SKM-1 (cell line): Measurements from ENCODE around the gene KLHDC10.
"Not testable (repeated sequence)": the region's sequence is repeated elsewhere in the genome, so short reads cannot be mapped to it uniquely, and the experiment has no call there.

Experiments used
- DNase-seq: peaks from one replicate; lab custom pipeline; 2025; ENCODE audit not compliant: unreplicated experiment; lab: John Stamatoyannopoulos, UW

The KLHDC10 gene

DNA sequence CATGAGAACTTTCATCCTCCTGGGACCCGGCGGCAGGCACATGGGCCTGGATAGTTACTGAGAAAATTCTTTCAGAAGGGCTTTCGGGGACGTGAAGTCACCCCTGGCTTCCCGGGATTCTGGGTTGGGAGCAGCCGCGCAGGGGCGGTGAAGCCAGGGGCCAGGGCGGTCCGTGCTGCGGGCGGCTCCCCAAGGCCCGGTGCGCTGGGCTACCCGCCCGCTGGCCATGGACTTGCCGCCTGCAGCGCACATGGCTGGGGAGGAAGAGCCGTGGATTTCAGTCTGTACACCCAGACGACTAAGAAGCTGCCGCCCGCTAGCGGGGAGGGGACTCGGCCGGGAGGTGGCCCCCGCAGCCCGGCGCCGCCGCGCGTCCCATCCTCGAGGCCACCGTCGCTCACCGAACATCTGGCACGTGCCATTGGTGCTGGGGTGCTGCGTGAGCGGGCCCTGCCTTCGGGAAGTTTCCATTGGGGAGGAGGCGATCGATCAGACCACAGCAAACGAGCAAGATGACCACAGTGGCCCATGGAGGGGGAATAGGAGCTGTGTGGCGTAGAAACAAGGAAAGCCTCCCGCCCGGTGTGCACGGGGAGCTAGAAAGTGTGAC lies 70.3 kb downstream of the KLHDC10 start:
- no peak for DNase-seq

- no peak for DNase-seq
Observed at GRCh38 chr7:130141161-130141883, 71.0 kb downstream of the KLHDC10 start.

DNA sequence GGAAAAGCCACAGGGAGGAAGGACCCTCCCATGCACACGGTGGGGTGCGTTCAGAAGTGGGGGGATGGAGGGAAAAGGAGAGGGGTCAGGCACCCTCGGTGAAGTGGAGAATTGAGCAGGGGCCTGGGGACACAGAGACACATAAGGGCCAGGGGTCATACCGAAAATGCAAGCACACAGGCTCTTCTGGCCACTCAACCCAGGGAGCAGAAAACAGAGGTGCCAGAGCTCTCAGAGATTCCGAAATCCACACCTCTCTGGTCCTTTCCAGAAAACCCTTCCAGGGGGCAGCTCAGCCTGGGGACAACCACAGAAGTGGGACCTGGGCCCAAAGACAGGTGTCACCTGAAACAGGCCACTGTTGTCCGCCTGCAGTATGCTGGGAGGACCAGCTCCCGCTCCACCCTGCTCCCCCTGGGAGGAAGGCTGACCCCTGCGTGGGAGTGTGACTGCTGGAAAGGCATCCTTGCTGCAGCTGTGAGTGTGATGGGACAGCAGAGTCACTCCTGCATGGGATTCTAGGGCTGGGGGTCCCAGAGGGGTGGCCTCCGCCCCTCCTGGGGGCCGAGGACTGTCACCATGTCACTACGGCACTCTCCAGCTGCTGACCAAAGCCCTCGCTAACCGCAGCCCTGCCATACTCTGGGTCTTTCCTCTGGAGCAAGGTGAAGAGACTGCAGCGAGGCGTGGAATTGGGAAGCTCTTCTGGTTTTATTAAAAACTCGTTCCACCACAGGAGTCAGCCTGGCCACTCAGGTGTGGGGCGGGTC lies 71.7 kb downstream of the KLHDC10 start:
- DNase-seq: no peak

GRCh38 chr7:130142654-130143333 lies 72.5 kb downstream of the KLHDC10 start:
- DNase-seq: no peak

- DNase-seq: no peak
Observed at GRCh38 chr7:130143334-130143732, 73.0 kb downstream of the KLHDC10 start.

DNA sequence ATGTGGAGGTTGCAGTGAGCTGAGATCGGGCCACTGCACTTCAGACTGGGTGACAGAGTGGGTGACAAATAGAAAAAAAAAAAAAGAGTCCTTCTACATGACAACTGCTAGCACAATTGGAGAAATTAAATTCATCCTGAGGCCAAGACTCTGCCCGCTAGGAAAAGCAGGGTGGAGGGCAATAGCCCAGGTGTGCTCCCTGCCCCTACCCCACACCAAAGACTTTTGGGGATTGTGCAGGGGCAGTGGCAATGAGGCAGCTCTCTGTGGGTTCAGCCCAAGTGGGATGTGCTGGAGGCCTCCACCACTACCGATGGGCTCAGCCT lies 73.6 kb downstream of the KLHDC10 start:
- no peak for DNase-seq

GRCh38 chr7:130144312-130145171 lies 74.2 kb downstream of the KLHDC10 start:
- DNase-seq: no peak

DNA sequence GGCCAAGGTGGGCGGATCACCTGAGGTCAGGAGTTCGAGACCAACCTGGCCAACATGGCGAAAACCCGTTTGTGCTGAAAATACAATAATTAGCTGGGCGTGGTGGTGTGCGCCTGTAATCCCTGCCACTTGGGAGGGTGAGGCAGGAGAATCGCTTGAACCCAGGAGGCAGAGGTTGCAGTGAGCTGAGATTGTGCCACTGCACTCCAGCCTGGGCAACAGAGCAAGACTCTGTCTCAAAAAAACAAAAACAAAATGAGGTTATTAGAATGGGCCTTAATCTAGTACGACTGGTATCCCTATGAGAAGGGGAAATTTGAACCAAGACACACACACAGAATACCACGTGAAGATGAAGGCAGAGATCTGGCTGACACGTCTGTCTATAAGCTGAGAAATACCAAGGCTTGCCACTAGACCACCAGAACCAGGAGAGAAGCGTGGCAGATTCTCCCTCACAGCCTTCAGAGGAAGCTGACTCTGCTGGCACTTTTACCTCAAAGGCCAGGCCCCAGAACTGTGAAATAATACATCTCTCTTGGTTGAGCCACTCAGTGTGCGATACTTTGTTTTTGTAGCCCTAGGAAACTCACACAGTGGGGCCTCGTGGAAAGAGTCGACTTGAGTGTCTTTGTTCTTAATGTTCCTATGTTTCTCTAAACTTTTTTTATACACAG lies 75.2 kb downstream of the KLHDC10 start:
- DNase-seq: no peak

GRCh38 chr7:130146142-130146541 lies 75.8 kb downstream of the KLHDC10 start:
- DNase-seq: not testable (repeated sequence)

GRCh38 chr7:130146693-130147405 lies 76.5 kb downstream of the KLHDC10 start:
- DNase-seq: no peak

DNA sequence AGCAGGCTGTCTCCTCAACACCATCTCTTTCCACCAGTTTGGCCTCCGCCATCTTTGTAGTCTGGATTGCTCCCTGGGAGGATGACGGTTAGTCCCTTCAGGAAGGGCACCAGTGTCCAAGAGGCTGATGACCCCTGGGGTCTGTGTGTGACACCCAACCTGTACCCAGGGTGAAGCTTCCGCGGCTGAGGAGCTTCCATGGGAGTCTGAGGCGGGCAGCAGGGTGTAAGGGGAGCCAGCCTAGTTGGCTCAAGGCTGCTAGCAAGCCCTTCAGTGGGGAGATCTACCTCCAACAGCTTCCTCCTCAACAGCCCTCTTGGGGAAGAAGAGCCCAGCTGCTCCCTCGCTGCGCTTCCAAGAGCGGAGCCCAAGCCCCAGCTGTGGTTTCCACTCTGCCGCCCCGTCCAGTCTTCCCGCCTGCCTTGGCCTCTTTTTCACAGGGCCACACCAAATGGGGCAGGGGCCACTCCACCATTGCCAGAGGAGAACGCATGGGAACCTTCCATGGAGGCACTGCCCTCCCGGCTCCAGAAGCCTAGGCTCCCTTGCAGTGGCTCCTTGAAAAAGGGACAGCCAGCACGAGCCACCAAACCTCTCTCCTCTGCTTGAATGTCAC lies 77.5 kb downstream of the KLHDC10 start:
- no peak for DNase-seq

GRCh38 chr7:130148561-130148960 lies 78.2 kb downstream of the KLHDC10 start:
- DNase-seq: no peak

- no peak for DNase-seq
Observed at GRCh38 chr7:130149281-130150139, 79.2 kb downstream of the KLHDC10 start.

- no peak for DNase-seq
Observed at GRCh38 chr7:130150587-130150986, 80.3 kb downstream of the KLHDC10 start.

DNA sequence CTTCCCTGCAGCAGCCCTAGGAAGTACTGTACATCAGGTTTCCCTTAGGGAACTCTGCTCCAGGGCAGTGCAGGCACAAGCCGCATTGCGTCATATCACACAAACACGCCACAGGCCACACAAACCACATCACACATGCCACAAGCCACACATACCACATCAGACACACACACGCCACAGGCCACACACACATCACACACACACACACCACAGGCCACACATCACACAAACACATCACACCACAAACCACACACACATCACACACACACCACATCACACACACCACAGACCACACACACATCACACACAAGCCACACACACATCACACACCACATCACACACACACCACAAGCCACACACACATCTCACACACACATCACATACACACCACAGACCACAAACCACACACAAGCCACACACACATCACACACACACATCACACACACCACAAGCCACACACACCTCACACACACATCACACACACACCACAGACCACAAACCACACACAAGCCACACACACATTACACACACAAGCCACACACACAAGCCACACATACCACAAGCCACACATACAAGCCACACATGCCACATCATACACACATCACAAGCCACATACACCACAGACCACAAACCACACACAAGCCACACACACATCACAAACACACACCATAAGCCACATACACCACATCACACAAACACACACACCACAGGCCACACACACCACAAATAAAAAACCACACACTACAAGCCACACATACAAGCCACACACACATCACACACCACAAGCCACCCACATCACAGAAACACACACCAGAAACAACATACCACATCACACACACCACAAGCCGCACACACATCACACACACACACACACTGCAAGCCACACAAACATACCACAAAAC lies 81.5 kb downstream of the KLHDC10 start:
- no peak for DNase-seq

DNA sequence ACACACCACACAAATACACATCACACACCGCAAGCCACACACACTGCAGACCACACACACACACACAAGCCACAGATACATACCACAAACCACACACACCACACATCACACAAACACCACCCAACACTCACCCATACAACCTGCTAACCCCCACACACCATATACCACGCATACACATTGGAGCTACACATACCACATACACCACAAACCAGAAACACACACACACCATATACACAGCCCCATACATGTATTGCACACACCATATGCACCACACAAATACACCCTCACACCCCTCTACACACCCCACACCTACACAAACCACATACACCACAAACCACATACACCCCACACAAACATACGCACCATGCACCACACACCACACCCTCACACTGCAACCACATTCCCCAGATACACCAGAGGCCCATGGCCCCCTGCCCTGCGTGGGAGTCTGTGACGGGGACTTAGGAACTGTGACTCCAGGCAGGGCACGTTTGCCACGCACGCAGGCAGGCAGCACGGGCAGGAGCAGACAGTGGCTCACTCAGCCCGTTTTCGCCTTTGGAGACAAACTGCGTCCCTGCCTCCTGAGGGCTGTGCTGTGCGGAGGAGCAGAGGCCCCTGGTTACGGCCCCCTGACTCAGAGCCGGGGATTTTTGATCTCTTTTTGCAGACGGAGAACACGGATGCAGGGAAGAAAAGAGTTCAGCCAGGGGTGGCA lies 82.3 kb downstream of the KLHDC10 start:
- DNase-seq: no peak
